CD1c-positive myeloid dendritic cell (primary cell): ENCODE results near the gene SMURF1.

Experiments
- DNase-seq: peaks from one replicate; pipeline ENCODE4 v3.0.0-alpha.2; 2016; ENCODE audit errors: extremely low spot score

Gene SMURF1

GRCh38 chr7:99098286-99098823, 45.6 kb downstream of the SMURF1 start:
- DNase-seq, result no peak

GRCh38 chr7:99097730-99098129, 46.2 kb downstream of the SMURF1 start:
- DNase-seq, result no peak

GRCh38 chr7:99096124-99096887, 47.6 kb downstream of the SMURF1 start:
- no peak for DNase-seq

GRCh38 chr7:99095698-99096097, 48.2 kb downstream of the SMURF1 start:
- no peak for DNase-seq

GRCh38 chr7:99094401-99094800, 49.5 kb downstream of the SMURF1 start:
- no peak for DNase-seq

GRCh38 chr7:99092064-99092720, 51.7 kb downstream of the SMURF1 start:
- DNase-seq, result no peak

GRCh38 chr7:99090771-99091542, 53.0 kb downstream of the SMURF1 start:
- DNase-seq, result no peak

- DNase-seq, result no peak
These were observed 53.8 kb downstream of the SMURF1 start for GRCh38 chr7:99089914-99090629.

GRCh38 chr7:99086944-99087343, 57.0 kb downstream of the SMURF1 start:
- DNase-seq, result no peak

GRCh38 chr7:99086532-99086931, 57.4 kb downstream of the SMURF1 start:
- DNase-seq, result no peak

GRCh38 chr7:99083733-99084132, 60.2 kb downstream of the SMURF1 start:
- no peak for DNase-seq

GRCh38 chr7:99083068-99083651, 60.7 kb downstream of the SMURF1 start:
- no peak for DNase-seq

- DNase-seq, result no peak
These were observed 63.2 kb downstream of the SMURF1 start for GRCh38 chr7:99080679-99081078.

GRCh38 chr7:99079104-99079503, 64.8 kb downstream of the SMURF1 start:
- no peak for DNase-seq

- no peak for DNase-seq
These were observed 65.5 kb downstream of the SMURF1 start for GRCh38 chr7:99078416-99078815.

GRCh38 chr7:99076615-99077014, 67.3 kb downstream of the SMURF1 start:
- no peak for DNase-seq

GRCh38 chr7:99073839-99074446, 70.0 kb downstream of the SMURF1 start:
- DNase-seq, result no peak

- no peak for DNase-seq
These were observed 71.8 kb downstream of the SMURF1 start for GRCh38 chr7:99072126-99072525.

- no peak for DNase-seq
These were observed 73.5 kb downstream of the SMURF1 start for GRCh38 chr7:99070361-99070760.

- DNase-seq, result no peak
These were observed 82.7 kb downstream of the SMURF1 start for GRCh38 chr7:99061001-99061776.
